ENCODE results near the gene SYNPO. TPM values are rescaled to one million over a fixed set of nuclear protein-coding genes. Genes with fewer than 3 reads are reported as not detected.

SYNPO gene
- polyA plus RNA-seq, 1 donor from 2014 or later, result not detected

DNA sequence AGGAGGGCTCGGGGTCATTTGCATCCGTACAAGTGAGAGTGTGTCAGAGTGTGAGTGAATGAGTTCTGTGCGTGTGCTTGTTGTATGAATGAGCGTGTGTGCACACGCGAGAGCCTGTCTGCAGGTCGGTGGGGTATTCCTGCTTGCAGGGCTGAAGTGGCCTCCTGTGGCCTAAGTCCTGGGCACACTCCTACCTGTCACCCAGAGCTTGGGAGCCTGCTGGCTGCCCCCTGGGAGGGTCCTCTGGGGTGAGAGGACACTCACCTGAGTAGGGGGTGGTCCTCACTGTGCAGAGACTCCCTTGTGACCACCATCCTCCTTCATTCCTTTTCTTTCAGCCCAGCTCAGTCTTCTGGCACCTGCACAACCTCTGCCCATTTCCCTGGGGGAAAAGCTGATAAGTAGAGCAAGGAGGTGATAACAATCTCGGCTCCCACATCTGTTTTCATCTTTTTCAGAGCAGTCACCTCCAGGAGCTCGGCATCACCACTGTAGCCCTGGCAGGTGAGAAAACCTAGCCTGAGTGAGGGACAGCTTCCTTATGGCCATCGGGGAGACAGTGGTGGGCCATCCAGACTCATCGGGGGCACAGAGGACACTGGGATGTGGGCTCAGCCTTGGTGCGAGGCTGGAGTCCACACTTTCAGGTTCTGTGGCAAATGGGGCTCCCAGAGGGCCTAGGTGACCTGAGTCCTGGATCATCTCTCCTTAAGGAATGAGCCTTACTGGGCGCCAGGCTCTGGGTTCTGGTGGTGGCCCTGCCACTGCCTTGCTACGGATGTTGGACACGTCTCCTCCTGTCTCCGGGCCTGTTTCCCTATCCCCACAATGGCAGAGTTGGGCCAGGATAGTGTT lies 38.7 kb upstream of the SYNPO start:
- H3K27ac ChIP-seq (ENCODE audit: low read length), result no peak overlapping the region
- no peak overlapping the region for H3K4me3 ChIP-seq (ENCODE audit: low read length)
- no peak overlapping the region for H2AFZ ChIP-seq (ENCODE audit: low read depth, low read length)
- no peak for TF ChIP-seq SMC3 (conservative IDR thresholded peaks at IDR 0.05; ENCODE audit: poor library complexity)
- TF ChIP-seq, protein P1, sequence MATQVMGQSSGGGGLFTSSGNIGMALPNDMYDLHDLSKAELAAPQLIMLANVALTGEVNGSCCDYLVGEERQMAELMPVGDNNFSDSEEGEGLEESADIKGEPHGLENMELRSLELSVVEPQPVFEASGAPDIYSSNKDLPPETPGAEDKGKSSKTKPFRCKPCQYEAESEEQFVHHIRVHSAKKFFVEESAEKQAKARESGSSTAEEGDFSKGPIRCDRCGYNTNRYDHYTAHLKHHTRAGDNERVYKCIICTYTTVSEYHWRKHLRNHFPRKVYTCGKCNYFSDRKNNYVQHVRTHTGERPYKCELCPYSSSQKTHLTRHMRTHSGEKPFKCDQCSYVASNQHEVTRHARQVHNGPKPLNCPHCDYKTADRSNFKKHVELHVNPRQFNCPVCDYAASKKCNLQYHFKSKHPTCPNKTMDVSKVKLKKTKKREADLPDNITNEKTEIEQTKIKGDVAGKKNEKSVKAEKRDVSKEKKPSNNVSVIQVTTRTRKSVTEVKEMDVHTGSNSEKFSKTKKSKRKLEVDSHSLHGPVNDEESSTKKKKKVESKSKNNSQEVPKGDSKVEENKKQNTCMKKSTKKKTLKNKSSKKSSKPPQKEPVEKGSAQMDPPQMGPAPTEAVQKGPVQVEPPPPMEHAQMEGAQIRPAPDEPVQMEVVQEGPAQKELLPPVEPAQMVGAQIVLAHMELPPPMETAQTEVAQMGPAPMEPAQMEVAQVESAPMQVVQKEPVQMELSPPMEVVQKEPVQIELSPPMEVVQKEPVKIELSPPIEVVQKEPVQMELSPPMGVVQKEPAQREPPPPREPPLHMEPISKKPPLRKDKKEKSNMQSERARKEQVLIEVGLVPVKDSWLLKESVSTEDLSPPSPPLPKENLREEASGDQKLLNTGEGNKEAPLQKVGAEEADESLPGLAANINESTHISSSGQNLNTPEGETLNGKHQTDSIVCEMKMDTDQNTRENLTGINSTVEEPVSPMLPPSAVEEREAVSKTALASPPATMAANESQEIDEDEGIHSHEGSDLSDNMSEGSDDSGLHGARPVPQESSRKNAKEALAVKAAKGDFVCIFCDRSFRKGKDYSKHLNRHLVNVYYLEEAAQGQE (IDR thresholded peaks at IDR 0.05; ENCODE audit: borderline replicate concordance), result no peak
- TF ChIP-seq EZH2 (IDR thresholded peaks at IDR 0.05; ENCODE audit: borderline replicate concordance, insufficient read depth, low read length, poor library complexity, severe bottlenecking), result no peak
- no peak for TF ChIP-seq MXI1 (conservative IDR thresholded peaks at IDR 0.05; ENCODE audit: poor library complexity, severe bottlenecking)
- no peak for TF ChIP-seq EP300 (conservative IDR thresholded peaks at IDR 0.05; ENCODE audit: poor library complexity, severe bottlenecking)
- TF ChIP-seq, protein P2, sequence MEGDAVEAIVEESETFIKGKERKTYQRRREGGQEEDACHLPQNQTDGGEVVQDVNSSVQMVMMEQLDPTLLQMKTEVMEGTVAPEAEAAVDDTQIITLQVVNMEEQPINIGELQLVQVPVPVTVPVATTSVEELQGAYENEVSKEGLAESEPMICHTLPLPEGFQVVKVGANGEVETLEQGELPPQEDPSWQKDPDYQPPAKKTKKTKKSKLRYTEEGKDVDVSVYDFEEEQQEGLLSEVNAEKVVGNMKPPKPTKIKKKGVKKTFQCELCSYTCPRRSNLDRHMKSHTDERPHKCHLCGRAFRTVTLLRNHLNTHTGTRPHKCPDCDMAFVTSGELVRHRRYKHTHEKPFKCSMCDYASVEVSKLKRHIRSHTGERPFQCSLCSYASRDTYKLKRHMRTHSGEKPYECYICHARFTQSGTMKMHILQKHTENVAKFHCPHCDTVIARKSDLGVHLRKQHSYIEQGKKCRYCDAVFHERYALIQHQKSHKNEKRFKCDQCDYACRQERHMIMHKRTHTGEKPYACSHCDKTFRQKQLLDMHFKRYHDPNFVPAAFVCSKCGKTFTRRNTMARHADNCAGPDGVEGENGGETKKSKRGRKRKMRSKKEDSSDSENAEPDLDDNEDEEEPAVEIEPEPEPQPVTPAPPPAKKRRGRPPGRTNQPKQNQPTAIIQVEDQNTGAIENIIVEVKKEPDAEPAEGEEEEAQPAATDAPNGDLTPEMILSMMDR (IDR thresholded peaks at IDR 0.05; ENCODE audit: poor library complexity, severe bottlenecking), result no peak
- TF ChIP-seq RAD21 (conservative IDR thresholded peaks at IDR 0.05), result no peak
- H4K20me1 ChIP-seq (ENCODE audit: insufficient read depth), result no peaks in the 10 kb centered on the region
- H3F3A ChIP-seq (ENCODE audit: insufficient read depth, low read length, poor library complexity, severe bottlenecking), result no peaks in the 10 kb centered on the region
- no peak overlapping the region for H3K9ac ChIP-seq (ENCODE audit: low read length)
- no peaks in the 10 kb centered on the region for H3K79me2 ChIP-seq (replicated peaks; ENCODE audit: insufficient read depth, low read length)
- no peaks in the 10 kb centered on the region for H3K9me3 ChIP-seq (ENCODE audit: low read length)
- H3K9me2 ChIP-seq (ENCODE audit: insufficient read depth, low read length), result no peaks in the 10 kb centered on the region
- H3K4me2 ChIP-seq (ENCODE audit: low read length), result no peak overlapping the region
- H3K36me3 ChIP-seq (ENCODE audit: insufficient read depth, low read length), result no peaks in the 10 kb centered on the region
- no peaks in the 10 kb centered on the region for H3K27me3 ChIP-seq (ENCODE audit: insufficient read depth, low read depth, low read length)

DNA sequence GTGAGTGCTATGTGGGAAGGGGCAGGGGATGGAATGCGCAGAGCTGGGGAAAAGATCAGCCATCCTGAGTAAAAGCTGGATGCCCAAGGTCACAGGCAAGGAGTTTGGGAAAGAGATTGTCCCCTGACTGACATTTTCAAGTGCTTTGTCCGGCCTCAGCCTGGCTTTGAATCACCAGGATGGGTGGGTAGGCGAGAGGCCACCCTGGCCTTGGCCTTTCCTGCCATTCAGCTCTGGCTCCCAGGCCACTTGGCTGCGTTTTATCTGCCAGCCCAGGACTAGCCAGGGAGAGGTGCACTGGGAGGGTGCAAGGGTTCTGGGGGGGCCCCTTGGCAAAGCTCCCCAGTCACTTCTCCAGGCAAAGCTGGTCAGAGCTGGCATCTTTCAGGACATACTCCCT lies 37.4 kb upstream of the SYNPO start:
- no peaks in the 10 kb centered on the region for H4K20me1 ChIP-seq (ENCODE audit: insufficient read depth)
- no peaks in the 10 kb centered on the region for H3K79me2 ChIP-seq (replicated peaks; ENCODE audit: insufficient read depth, low read length)
- H3K27ac ChIP-seq (ENCODE audit: low read length), result no peak overlapping the region
- H3F3A ChIP-seq (ENCODE audit: insufficient read depth, low read length, poor library complexity, severe bottlenecking), result no peaks in the 10 kb centered on the region
- H3K36me3 ChIP-seq (ENCODE audit: insufficient read depth, low read length), result no peaks in the 10 kb centered on the region
- H3K9me3 ChIP-seq (ENCODE audit: low read length), result no peaks in the 10 kb centered on the region
- no peak overlapping the region for H3K9ac ChIP-seq (ENCODE audit: low read length)
- no peak overlapping the region for H2AFZ ChIP-seq (ENCODE audit: low read depth, low read length)
- H3K4me2 ChIP-seq (ENCODE audit: low read length), result no peak overlapping the region
- no peaks in the 10 kb centered on the region for H3K9me2 ChIP-seq (ENCODE audit: insufficient read depth, low read length)
- H3K27me3 ChIP-seq (ENCODE audit: insufficient read depth, low read depth, low read length), result no peaks in the 10 kb centered on the region
- no peak overlapping the region for H3K4me3 ChIP-seq (ENCODE audit: low read length)
- TF ChIP-seq, protein P2 (IDR thresholded peaks at IDR 0.05; ENCODE audit: poor library complexity, severe bottlenecking), result no peak
- TF ChIP-seq POLR2AphosphoS5 (IDR thresholded peaks at IDR 0.05) (no peak), TAF1 (IDR thresholded peaks at IDR 0.05; ENCODE audit: low read depth) (no peak), EZH2 (IDR thresholded peaks at IDR 0.05; ENCODE audit: borderline replicate concordance, insufficient read depth, low read length, poor library complexity, severe bottlenecking) (no peak), MXI1 (conservative IDR thresholded peaks at IDR 0.05; ENCODE audit: poor library complexity, severe bottlenecking) (no peak), RAD21 (conservative IDR thresholded peaks at IDR 0.05) (no peak), EP300 (conservative IDR thresholded peaks at IDR 0.05; ENCODE audit: poor library complexity, severe bottlenecking) (no peak), SMC3 (conservative IDR thresholded peaks at IDR 0.05; ENCODE audit: poor library complexity) (no peak)
- TF ChIP-seq, protein P1 (IDR thresholded peaks at IDR 0.05; ENCODE audit: borderline replicate concordance), result no peak

Measured in neural cell (in vitro differentiated cells).